HG03469 (cell line): ENCODE measurements around the gene WNT11.

ENCODE experiments used
- ATAC-seq: cut with Tn5 transposase; IDR thresholded peaks from one replicate; pipeline ENCODE4 v1.9.1; 2021; ENCODE audit warnings: mild to moderate bottlenecking, moderate library complexity, moderate number of reproducible peaks; ENCODE audit not compliant: unreplicated experiment

WNT11 gene

GRCh38 chr11:76221365-76221764 lies 15.1 kb upstream of the WNT11 start:
- no peak for ATAC-seq

- ATAC-seq, result no peak
Measured at GRCh38 chr11:76219243-76219642, 12.9 kb upstream of the WNT11 start.

- no peak for ATAC-seq
Measured at GRCh38 chr11:76218449-76219178, 12.3 kb upstream of the WNT11 start.

- ATAC-seq, result no peak
Measured at GRCh38 chr11:76217653-76218160, 11.4 kb upstream of the WNT11 start.

- no peak for ATAC-seq
Measured at GRCh38 chr11:76216536-76217325, 10.4 kb upstream of the WNT11 start.

GRCh38 chr11:76215941-76216340 lies 9.6 kb upstream of the WNT11 start:
- no peak for ATAC-seq

GRCh38 chr11:76214968-76215548 lies 8.8 kb upstream of the WNT11 start:
- no peak for ATAC-seq

GRCh38 chr11:76214186-76214585 lies 7.9 kb upstream of the WNT11 start:
- no peak for ATAC-seq

- ATAC-seq, result no peak
Measured at GRCh38 chr11:76212086-76213035, 6.1 kb upstream of the WNT11 start.

- ATAC-seq, result no peak
Measured at GRCh38 chr11:76210931-76211851, 4.9 kb upstream of the WNT11 start.

- no peak for ATAC-seq
Measured at GRCh38 chr11:76209973-76210930, 4.0 kb upstream of the WNT11 start.

- no peak for ATAC-seq
Measured at GRCh38 chr11:76209375-76209972, 3.2 kb upstream of the WNT11 start.

GRCh38 chr11:76208438-76209374 lies 2.4 kb upstream of the WNT11 start:
- no peak for ATAC-seq

- no peak for ATAC-seq
Measured at GRCh38 chr11:76207642-76208401, 1.5 kb upstream of the WNT11 start.

GRCh38 chr11:76206077-76206326 lies 300 bp downstream of the WNT11 start:
- ATAC-seq, result no peak

GRCh38 chr11:76205252-76206076 lies 838 bp downstream of the WNT11 start:
- no peak for ATAC-seq
